Naive thymus-derived CD8-positive, alpha-beta T cell (primary cell): ENCODE data around the gene GNG12. TPM values are rescaled to one million over a fixed set of nuclear protein-coding genes. Genes with fewer than 3 reads are reported as not detected.
"Not testable (repeated sequence)": the region's sequence is repeated elsewhere in the genome, so short reads cannot be mapped to it uniquely, and the experiment has no call there.

ENCODE experiments used
- ATAC-seq, 2 donors: fragments of 150-1000 bp; cut with Tn5 transposase in 1 of 2; sonication (Bioruptor Pico), chemical (Tn5 transposase) in 1 of 2; 1 replicate in 1 of 2; 2 replicates in 1 of 2; pipeline ENCODE4 v1.10.0; 2021; ENCODE audit warnings: mild to moderate bottlenecking in 2 of 2, moderate library complexity in 2 of 2
- POLR2A ChIA-PET: fragments of 350-600 bp; sonication (Branson Sonifier 250); formaldehyde crosslinking; loops from one replicate; lab custom pipeline; 2021; ENCODE audit warnings: antibody characterized with exemption; lab: Charles Lee
- DNase-seq, 10 donors: peaks; one replicate each; pipeline versions ENCODE4 v3.0.0 to v3.0.0-alpha.2; 2020 to 2022
- H3K27ac Mint-ChIP-seq, 10 donors: one replicate each; pipeline ENCODE4 v1.8.0; 2020 to 2022; ENCODE audit warnings: mild to moderate bottlenecking in 10 of 10, mixed read lengths in 10 of 10, moderate library complexity in 4 of 10, inconsistent platforms in 1 of 10
- H3K27me3 Mint-ChIP-seq, 5 donors: one replicate each; pipeline ENCODE4 v1.8.0; 2021 to 2022; ENCODE audit warnings: mixed read lengths in 5 of 5
- H3K36me3 Mint-ChIP-seq, 3 donors: one replicate each; pipeline ENCODE4 v1.8.0; 2020 to 2022; ENCODE audit warnings: mixed read lengths in 3 of 3, mild to moderate bottlenecking in 2 of 3, inconsistent platforms in 1 of 3
- H3K4me1 Mint-ChIP-seq, 4 donors: one replicate each; pipeline ENCODE4 v1.8.0; 2021 to 2022; ENCODE audit warnings: mixed read lengths in 4 of 4
- H3K4me3 Mint-ChIP-seq, 10 donors: one replicate each; pipeline ENCODE4 v1.8.0; 2020 to 2022; ENCODE audit warnings: mild to moderate bottlenecking in 10 of 10, mixed read lengths in 10 of 10, moderate library complexity in 6 of 10, inconsistent platforms in 1 of 10
- H3K9me3 Mint-ChIP-seq, 9 donors: one replicate each; pipeline ENCODE4 v1.8.0; 2020 to 2022; ENCODE audit warnings: mixed read lengths in 9 of 9, mild to moderate bottlenecking in 3 of 9, inconsistent platforms in 1 of 9, moderate library complexity in 1 of 9
- polyA plus RNA-seq, 3 donors: library from polyadenylated mRNA; unstranded; fragments of 300-500 nt; fragmentation: Illumina TruSeq; gene quantifications; one replicate each; pipeline ENCODE4 v1.2.3, GENCODE V29; 2021
- total RNA-seq, 8 experiments: library from RNA in 2 of 8; stranded (reverse) in 2 of 8; gene quantifications; one replicate each; pipeline ENCODE4 v1.2.3 and lab custom pipeline; 2021 to 2026

The GNG12 gene
- total and polyA plus RNA-seq, 5 experiments from 2014 or later, result not detected

DNA sequence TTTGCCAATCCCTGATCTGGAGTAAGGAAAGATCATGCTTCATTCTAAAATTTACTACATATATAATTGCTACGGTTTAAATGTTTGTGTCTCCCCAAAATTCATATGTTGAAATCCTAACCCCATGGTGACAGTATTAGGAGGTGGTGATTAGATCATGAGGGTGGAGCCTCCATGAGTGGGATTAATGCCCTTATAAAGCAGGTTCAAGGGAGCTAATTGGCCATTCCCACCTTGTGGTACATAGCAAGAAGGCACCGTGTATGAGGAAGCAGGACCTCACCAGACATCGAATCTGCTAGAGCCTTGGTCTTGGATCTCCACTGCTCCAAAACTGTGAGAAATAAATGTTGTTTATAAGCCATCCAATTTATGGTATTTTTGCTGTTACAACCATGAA lies 92.7 kb downstream of the GNG12 start:
- H3K4me3 Mint-ChIP-seq, result no peak overlapping the region
- peaks cover 0 to 4% (median 0%) of the 10 kb centered on the region in 5 donors for H3K27me3 Mint-ChIP-seq
- H3K27ac Mint-ChIP-seq, result no peak overlapping the region
- DNase-seq (no peak), ATAC-seq (no peak)
- POLR2A ChIA-PET, result no interaction called here
- H3K36me3 Mint-ChIP-seq, result no peaks in the 10 kb centered on the region
- H3K4me1 Mint-ChIP-seq, result peaks cover 11 to 15% (median 12%) of the 10 kb centered on the region in 4 donors
- H3K9me3 Mint-ChIP-seq, result no peaks in the 10 kb centered on the region

GRCh38 chr1:67739361-67739760 lies 93.9 kb downstream of the GNG12 start:
- no peaks in the 10 kb centered on the region for H3K36me3 Mint-ChIP-seq
- H3K4me3 Mint-ChIP-seq, result no peak overlapping the region
- POLR2A ChIA-PET, result no interaction called here
- no peak for DNase-seq
- H3K4me1 Mint-ChIP-seq, result peaks cover 11 to 23% (median 13%) of the 10 kb centered on the region in 4 donors
- H3K27me3 Mint-ChIP-seq, result peaks cover 0 to 4% (median 0%) of the 10 kb centered on the region in 5 donors
- no peaks in the 10 kb centered on the region for H3K9me3 Mint-ChIP-seq
- no peak for ATAC-seq
- no peak overlapping the region for H3K27ac Mint-ChIP-seq

DNA sequence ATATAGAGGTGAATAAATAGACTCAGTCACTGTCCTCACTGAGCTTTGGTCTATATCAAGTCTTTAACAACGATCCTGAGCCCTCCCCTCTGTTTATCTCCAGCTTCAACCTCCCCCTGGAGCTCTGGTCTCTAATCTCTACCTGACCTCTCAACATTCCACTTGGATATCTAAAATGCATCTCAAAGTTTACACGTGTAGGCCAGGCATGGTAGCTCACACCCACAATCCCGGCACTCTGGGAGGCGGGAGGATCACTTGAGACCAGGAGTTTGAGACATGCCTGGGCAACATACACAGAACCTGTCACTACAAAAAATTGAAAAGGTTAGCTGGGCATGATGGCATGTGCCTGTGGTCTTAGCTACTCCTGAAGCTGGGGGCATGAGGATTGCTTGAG lies 94.9 kb downstream of the GNG12 start:
- no peak for ATAC-seq
- H3K9me3 Mint-ChIP-seq, result no peaks in the 10 kb centered on the region
- no peaks in the 10 kb centered on the region for H3K27me3 Mint-ChIP-seq
- DNase-seq, result no peak
- peaks cover 14 to 32% (median 17%) of the 10 kb centered on the region in 4 donors for H3K4me1 Mint-ChIP-seq
- POLR2A ChIA-PET, result interaction anchor here (3.0 kb wide), 1 partner anchor 53 kb away, joined by 15 read pairs; the partner anchor contains the start of gene GADD45A
- no peak overlapping the region for H3K27ac Mint-ChIP-seq
- H3K4me3 Mint-ChIP-seq, result no peak overlapping the region
- H3K36me3 Mint-ChIP-seq, result no peaks in the 10 kb centered on the region

DNA sequence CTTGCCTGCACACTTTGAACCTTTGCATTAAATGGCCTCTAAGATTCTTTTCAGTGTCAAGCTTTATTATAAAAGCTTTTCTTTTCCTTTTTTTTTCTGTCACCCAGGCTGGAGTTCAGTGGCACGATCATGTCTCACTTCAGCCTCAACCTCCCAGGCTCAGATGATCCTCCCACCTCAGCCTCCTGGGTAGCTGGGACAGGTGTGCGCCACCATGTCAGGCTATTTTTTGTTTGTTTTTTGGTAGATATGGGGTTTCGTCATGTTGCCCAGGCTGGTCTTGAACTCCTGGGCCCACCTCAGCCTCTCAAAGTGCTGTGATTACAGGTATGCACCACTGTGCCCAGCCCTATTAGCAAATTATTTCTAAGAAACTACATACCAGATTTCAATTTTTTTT lies 95.4 kb downstream of the GNG12 start:
- no peak for ATAC-seq
- POLR2A ChIA-PET, result interaction anchor here (3.0 kb wide), 1 partner anchor 52 kb away, joined by 15 read pairs; the partner anchor contains the start of gene GADD45A
- Mint-ChIP-seq H3K36me3 (no peaks in the 10 kb centered on the region), H3K9me3 (no peaks in the 10 kb centered on the region), H3K27ac (no peak overlapping the region), H3K4me3 (no peak overlapping the region), H3K27me3 (no peaks in the 10 kb centered on the region), H3K4me1 (peaks cover 14 to 32% (median 17%) of the 10 kb centered on the region in 4 donors)
- no peak for DNase-seq

- H3K36me3 Mint-ChIP-seq, result no peaks in the 10 kb centered on the region
- no peaks in the 10 kb centered on the region for H3K9me3 Mint-ChIP-seq
- ATAC-seq (no peak), DNase-seq (no peak)
- no peaks in the 10 kb centered on the region for H3K27me3 Mint-ChIP-seq
- POLR2A ChIA-PET, result interaction anchor here (3.0 kb wide), 1 partner anchor 51 kb away, joined by 15 read pairs; the partner anchor contains the start of gene GADD45A
- H3K4me1 Mint-ChIP-seq, result peaks cover 14 to 32% (median 17%) of the 10 kb centered on the region in 4 donors
- peak overlapping the region in 6 of 10 donors; percentile 75 to 95 (median 88) for H3K27ac Mint-ChIP-seq
- H3K4me3 Mint-ChIP-seq, result peak overlapping the region in 5 of 10 donors; percentile 78 to 86 (median 83)
These were observed 96.5 kb downstream of the GNG12 start for GRCh38 chr1:67736750-67737149.

DNA sequence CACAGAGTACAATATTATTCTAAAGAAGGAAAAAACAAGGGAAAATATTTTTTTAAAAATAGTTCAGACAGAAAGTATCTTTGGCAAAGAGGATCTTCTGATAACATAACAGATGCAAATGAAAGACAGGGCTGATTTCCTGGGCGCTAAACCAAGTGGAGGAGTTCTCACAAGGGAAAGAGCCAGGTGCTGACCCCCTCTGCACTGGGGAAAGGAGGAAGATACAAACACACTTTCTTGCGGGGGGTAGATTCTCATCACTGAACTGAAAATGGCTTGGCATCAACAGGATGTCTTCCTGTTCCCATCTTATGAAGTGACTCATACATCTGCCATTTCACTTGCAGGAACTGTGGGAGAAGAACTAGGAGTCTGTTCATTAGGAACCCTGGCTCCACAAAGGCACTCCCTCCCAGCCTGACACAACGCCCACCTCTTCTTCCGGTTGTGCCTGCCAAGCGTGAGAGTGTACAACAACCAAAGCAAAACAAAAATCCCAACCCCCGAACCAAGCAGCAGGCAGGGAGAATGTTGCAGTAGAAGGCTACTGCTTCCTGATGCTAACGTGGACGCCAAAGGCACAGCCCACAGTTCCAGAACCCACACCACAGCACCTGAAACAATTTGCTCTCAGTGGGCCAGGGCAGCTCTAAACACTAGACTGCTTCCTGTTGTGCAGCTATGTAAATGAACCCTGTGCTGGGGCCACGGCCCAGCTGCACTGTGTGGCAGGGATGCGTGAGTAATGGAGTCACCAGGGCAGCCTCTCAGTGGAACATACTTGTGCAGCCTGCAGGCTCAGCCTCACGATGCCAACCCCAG lies 97.2 kb downstream of the GNG12 start:
- H3K36me3 Mint-ChIP-seq, result no peaks in the 10 kb centered on the region
- peak; percentile 90 to 96 for ATAC-seq
- H3K27ac Mint-ChIP-seq, result peak overlapping the region; percentile 75 to 95 (median 89)
- peak overlapping the region; percentile 64 to 86 (median 77) for H3K4me3 Mint-ChIP-seq
- DNase-seq, result peak in 6 of 10 donors; percentile 3 to 36 (median 25)
- no peaks in the 10 kb centered on the region for H3K9me3 Mint-ChIP-seq
- POLR2A ChIA-PET, result interaction anchor here (3.0 kb wide), 1 partner anchor 50 kb away, joined by 15 read pairs; the partner anchor contains the start of gene GADD45A
- no peaks in the 10 kb centered on the region for H3K27me3 Mint-ChIP-seq
- H3K4me1 Mint-ChIP-seq, result peaks cover 14 to 32% (median 17%) of the 10 kb centered on the region in 4 donors

DNA sequence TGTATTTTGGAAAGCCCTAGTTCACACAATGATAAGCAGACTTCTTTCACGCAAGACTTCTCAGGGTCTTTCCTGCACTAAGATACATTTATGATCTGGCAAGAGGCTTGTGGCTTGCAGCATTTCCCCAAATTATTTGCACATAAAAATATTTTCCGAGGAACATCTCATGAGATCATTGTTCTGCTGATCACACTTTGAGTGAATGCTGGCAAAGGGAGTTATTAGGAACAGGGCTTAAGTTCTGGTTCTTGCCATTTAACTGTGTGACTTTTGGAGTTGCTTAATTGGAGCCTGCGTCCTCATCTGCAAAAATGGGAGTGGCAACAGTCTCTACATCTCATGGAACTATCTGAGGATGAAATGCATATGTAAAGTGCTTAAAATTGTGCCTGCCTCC lies 98.1 kb downstream of the GNG12 start:
- ATAC-seq, result no peak
- Mint-ChIP-seq H3K9me3 (no peaks in the 10 kb centered on the region), H3K4me3 (no peak overlapping the region), H3K4me1 (peaks cover 14 to 32% (median 17%) of the 10 kb centered on the region in 4 donors), H3K27me3 (no peaks in the 10 kb centered on the region), H3K27ac (peak overlapping the region in 3 of 10 donors; percentile 86 to 95 (median 90)), H3K36me3 (no peaks in the 10 kb centered on the region)
- POLR2A ChIA-PET, result no interaction called here
- no peak for DNase-seq

- peak overlapping the region in 6 of 10 donors; percentile 6 to 70 (median 42) for H3K27ac Mint-ChIP-seq
- peaks cover 14 to 32% (median 17%) of the 10 kb centered on the region in 4 donors for H3K4me1 Mint-ChIP-seq
- POLR2A ChIA-PET, result interaction anchor here (0.7 to 0.8 kb wide), 2 partner anchors 48 to 49 kb away, joined by 3 to 6 read pairs; partner anchors contain the start of gene GADD45A
- ATAC-seq (no peak), DNase-seq (no peak)
- no peaks in the 10 kb centered on the region for H3K9me3 Mint-ChIP-seq
- no peak overlapping the region for H3K4me3 Mint-ChIP-seq
- no peaks in the 10 kb centered on the region for H3K27me3 Mint-ChIP-seq
- no peaks in the 10 kb centered on the region for H3K36me3 Mint-ChIP-seq
These were observed 99.0 kb downstream of the GNG12 start for GRCh38 chr1:67734323-67734690.

GRCh38 chr1:67733681-67734322 lies 99.5 kb downstream of the GNG12 start:
- POLR2A ChIA-PET, result interaction anchor here (0.6 to 0.8 kb wide), 2 partner anchors 47 to 49 kb away, joined by 3 read pairs; partner anchors contain the start of gene GADD45A
- no peak for ATAC-seq

DNA sequence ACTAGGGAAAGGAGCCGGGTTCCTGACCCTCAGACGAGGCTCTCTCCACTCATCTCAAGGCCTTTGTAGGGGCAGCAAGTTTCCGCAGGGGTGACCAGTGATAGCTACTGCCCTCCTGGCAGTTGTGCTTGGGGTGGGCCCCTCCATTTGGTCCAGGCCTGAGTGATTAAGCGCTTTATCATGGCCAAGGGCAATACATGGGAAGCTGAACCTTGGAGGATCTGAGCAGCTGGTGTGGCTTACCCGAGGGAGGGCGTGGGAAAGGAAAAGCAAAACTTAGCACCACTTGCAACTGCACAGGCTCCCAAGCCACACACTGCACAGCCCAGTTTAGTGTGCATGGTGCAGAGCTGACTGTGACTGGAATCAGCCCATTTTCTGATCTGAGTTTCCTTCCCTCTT lies 100.5 kb downstream of the GNG12 start:
- ATAC-seq (no peak), DNase-seq (no peak)
- POLR2A ChIA-PET, result no interaction called here
- Mint-ChIP-seq H3K27me3 (no peaks in the 10 kb centered on the region), H3K4me3 (no peak overlapping the region), H3K36me3 (no peaks in the 10 kb centered on the region), H3K9me3 (no peaks in the 10 kb centered on the region), H3K27ac (no peak overlapping the region), H3K4me1 (peaks cover 14 to 32% (median 17%) of the 10 kb centered on the region in 4 donors)

More at GRCh38 chr1:67733681-67734322, 99.5 kb downstream of the GNG12 start:
- Mint-ChIP-seq H3K36me3 (no peaks in the 10 kb centered on the region), H3K27me3 (no peaks in the 10 kb centered on the region), H3K4me3 (no peak overlapping the region), H3K9me3 (no peaks in the 10 kb centered on the region), H3K4me1 (peaks cover 14 to 32% (median 17%) of the 10 kb centered on the region in 4 donors), H3K27ac (peak overlapping the region in 6 of 10 donors; percentile 15 to 77 (median 58))
- DNase-seq, result no peak

DNA sequence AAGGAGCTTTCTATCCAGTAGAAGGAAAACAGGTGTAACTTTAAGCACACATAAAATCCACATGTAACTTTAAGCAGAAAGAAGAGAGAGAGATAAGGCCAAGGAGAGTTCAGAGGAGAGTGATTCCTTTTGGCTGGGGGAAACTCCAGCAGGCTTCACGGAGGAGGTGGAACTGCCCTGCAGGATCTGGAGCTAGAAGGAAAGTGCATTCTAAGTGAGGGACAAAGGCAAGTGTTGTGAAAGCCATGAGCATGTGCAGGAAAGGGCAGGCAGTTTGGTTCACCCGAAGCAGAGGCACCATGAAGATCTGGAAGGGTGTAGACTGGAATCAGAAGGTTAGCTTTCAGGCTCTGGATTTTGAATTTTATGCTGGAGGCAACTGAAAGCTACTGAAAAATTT lies 101.9 kb downstream of the GNG12 start:
- Mint-ChIP-seq H3K9me3 (no peaks in the 10 kb centered on the region), H3K4me3 (no peak overlapping the region), H3K36me3 (no peaks in the 10 kb centered on the region), H3K27ac (no peak overlapping the region), H3K27me3 (no peaks in the 10 kb centered on the region), H3K4me1 (peaks cover 10 to 24% (median 13%) of the 10 kb centered on the region in 4 donors)
- ATAC-seq (no peak), DNase-seq (no peak)
- POLR2A ChIA-PET, result no interaction called here

DNA sequence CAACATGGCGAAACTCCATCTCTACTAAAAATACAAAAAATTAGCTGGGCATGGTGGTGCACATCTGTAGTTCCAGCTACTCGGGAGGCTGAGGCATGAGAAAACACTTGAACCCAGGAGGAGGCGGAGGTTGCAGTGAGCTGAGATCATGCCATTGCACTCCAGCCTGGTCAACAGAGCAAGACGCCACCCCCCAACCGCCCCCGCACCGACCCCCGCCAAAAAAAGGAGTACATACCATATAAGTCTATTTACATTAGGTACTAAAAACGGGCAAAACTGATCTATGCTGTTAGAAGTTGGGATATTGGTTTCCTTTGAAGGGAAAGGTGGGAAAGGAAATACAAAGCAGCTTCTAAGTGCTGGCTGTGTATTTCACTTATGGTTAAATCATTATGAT lies 103.0 kb downstream of the GNG12 start:
- POLR2A ChIA-PET, result interaction anchor here (1.4 kb wide), 1 partner anchor 45 kb away, joined by 4 read pairs; the partner anchor contains the start of gene GADD45A
- H3K27me3 Mint-ChIP-seq, H3K36me3 Mint-ChIP-seq, ATAC-seq, H3K9me3 Mint-ChIP-seq, H3K27ac Mint-ChIP-seq, DNase-seq, H3K4me3 Mint-ChIP-seq: not testable (repeated sequence)
- peaks cover 2 to 14% (median 6%) of the 10 kb centered on the region in 4 donors for H3K4me1 Mint-ChIP-seq
